GM12878 (cell line): ENCODE data around the gene LRR1. TPM values are rescaled to one million over a fixed set of nuclear protein-coding genes. Genes with fewer than 3 reads are reported as not detected.

Source experiments
- IKZF1 ChIP-seq: fragments of 450-650 bp; conservative IDR thresholded peaks from 2 replicates; pipeline ENCODE4 v1.6.1; 2017; ENCODE audit warnings: antibody characterized with exemption, mild to moderate bottlenecking
- IRF4 ChIP-seq: IDR thresholded peaks from 2 replicates; pipeline ENCODE4 v1.6.1; 2011; ENCODE audit warnings: low read depth, low read length
- MTA2 ChIP-seq: fragments of 450-650 bp; IDR thresholded peaks from 2 replicates; pipeline ENCODE4 v1.6.1; 2016; ENCODE audit warnings: low read depth, mild to moderate bottlenecking, moderate library complexity
- NFIC ChIP-seq: IDR thresholded peaks from 2 replicates; pipeline ENCODE4 v1.6.1; 2012; ENCODE audit warnings: low read depth, mild to moderate bottlenecking, inconsistent platforms, low read length, moderate library complexity
- NKRF ChIP-seq: fragments of 450-650 bp; conservative IDR thresholded peaks from 2 replicates; pipeline ENCODE4 v1.6.1; 2017; ENCODE audit warnings: mild to moderate bottlenecking, moderate library complexity
- RAD21 ChIP-seq: IDR thresholded peaks from 2 replicates; pipeline ENCODE4 v1.6.1; 2011; ENCODE audit warnings: mild to moderate bottlenecking, low read depth, low read length, moderate library complexity; ENCODE audit not compliant: insufficient read depth
- TCF12 ChIP-seq: IDR thresholded peaks from 2 replicates; pipeline ENCODE4 v1.6.1; 2011; ENCODE audit warnings: low read depth, mild to moderate bottlenecking, low read length
- polyA plus RNA-seq, 11 experiments: library from polyadenylated mRNA; depleted of rRNA in 4 of 11; unstranded in 6 of 11; stranded (reverse) in 5 of 11; fragments of >200 nt; fragmentation: Nextera tagmentation in 4 of 11; fragmentation: Illumina TruSeq in 1 of 11; extraction: Ambion mirVana in 4 of 11; extraction: Trizol in 1 of 11; gene quantifications; 1 replicate in 1 of 11; 2 replicates in 10 of 11; pipeline versions ENCODE4 v1.2.1 to v1.2.3, GENCODE V29; 2011 to 2016; ENCODE audit warnings: inconsistent platforms in 2 of 11, missing spikeins in 2 of 11, low read depth in 1 of 11
- total RNA-seq, 4 experiments: library from RNA; depleted of rRNA in 3 of 4; stranded (reverse); fragments of >200 nt in 3 of 4; fragmentation: Illumina TruSeq in 1 of 4; extraction: Trizol in 1 of 4; gene quantifications; 2 replicates each; pipeline versions ENCODE4 v1.2.1 to v1.2.3, GENCODE V29; 2013 to 2021
- TF ChIP-seq, protein P1 (sequence below): fragments of 450-650 bp; IDR thresholded peaks from 2 replicates; pipeline ENCODE4 v1.6.1; 2016; ENCODE audit warnings: mild to moderate bottlenecking
- TF ChIP-seq, protein P2 (sequence below): fragments of 450-650 bp; IDR thresholded peaks from 2 replicates; pipeline ENCODE4 v1.6.1; 2017; ENCODE audit warnings: mild to moderate bottlenecking
- TF ChIP-seq, protein P3 (sequence below): fragments of 450-650 bp; IDR thresholded peaks from 2 replicates; pipeline ENCODE4 v1.6.1; 2018; ENCODE audit warnings: borderline replicate concordance, mild to moderate bottlenecking; ENCODE audit not compliant: partially characterized antibody

LRR1 gene
- total and polyA plus RNA-seq, 10 of the 15 experiments (the other 5 are each of a cell fraction or from before 2014, with no cell fraction given) = 36.9 to 110 (median 53.1) TPM

DNA sequence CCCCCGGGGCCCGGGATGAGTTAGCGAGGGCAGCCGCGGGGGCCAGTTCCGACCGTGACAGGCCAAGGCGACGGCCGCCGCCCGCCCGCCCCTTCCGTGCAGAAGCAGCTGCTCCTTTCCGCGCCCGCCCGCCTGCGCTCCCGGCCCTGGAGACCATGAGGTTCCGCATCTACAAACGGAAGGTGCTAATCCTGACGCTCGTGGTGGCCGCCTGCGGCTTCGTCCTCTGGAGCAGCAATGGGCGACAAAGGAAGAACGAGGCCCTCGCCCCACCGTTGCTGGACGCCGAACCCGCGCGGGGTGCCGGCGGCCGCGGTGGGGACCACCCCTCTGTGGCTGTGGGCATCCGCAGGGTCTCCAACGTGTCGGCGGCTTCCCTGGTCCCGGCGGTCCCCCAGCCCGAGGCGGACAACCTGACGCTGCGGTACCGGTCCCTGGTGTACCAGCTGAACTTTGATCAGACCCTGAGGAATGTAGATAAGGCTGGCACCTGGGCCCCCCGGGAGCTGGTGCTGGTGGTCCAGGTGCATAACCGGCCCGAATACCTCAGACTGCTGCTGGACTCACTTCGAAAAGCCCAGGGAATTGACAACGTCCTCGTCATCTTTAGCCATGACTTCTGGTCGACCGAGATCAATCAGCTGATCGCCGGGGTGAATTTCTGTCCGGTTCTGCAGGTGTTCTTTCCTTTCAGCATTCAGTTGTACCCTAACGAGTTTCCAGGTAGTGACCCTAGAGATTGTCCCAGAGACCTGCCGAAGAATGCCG lies 22.6 kb downstream of the LRR1 start (continued):
- TF ChIP-seq, protein P1, sequence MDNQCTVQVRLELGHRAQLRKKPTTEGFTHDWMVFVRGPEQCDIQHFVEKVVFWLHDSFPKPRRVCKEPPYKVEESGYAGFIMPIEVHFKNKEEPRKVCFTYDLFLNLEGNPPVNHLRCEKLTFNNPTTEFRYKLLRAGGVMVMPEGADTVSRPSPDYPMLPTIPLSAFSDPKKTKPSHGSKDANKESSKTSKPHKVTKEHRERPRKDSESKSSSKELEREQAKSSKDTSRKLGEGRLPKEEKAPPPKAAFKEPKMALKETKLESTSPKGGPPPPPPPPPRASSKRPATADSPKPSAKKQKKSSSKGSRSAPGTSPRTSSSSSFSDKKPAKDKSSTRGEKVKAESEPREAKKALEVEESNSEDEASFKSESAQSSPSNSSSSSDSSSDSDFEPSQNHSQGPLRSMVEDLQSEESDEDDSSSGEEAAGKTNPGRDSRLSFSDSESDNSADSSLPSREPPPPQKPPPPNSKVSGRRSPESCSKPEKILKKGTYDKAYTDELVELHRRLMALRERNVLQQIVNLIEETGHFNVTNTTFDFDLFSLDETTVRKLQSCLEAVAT = 0 out of 2 replicates have a peak, but pooled peaks have one; percentile 3
- TF ChIP-seq RAD21 (no peak), TCF12 (0 out of 2 replicates have a peak, but pooled peaks have one; percentile 42), MTA2 (no peak), IKZF1 (peak; percentile 76), NFIC (no peak), NKRF (peak; percentile 70; the same call in 1 of the 2 replicates), IRF4 (no peak)
- TF ChIP-seq, protein P2, sequence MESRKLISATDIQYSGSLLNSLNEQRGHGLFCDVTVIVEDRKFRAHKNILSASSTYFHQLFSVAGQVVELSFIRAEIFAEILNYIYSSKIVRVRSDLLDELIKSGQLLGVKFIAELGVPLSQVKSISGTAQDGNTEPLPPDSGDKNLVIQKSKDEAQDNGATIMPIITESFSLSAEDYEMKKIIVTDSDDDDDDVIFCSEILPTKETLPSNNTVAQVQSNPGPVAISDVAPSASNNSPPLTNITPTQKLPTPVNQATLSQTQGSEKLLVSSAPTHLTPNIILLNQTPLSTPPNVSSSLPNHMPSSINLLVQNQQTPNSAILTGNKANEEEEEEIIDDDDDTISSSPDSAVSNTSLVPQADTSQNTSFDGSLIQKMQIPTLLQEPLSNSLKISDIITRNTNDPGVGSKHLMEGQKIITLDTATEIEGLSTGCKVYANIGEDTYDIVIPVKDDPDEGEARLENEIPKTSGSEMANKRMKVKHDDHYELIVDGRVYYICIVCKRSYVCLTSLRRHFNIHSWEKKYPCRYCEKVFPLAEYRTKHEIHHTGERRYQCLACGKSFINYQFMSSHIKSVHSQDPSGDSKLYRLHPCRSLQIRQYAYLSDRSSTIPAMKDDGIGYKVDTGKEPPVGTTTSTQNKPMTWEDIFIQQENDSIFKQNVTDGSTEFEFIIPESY = no peak
- TF ChIP-seq, protein P3, sequence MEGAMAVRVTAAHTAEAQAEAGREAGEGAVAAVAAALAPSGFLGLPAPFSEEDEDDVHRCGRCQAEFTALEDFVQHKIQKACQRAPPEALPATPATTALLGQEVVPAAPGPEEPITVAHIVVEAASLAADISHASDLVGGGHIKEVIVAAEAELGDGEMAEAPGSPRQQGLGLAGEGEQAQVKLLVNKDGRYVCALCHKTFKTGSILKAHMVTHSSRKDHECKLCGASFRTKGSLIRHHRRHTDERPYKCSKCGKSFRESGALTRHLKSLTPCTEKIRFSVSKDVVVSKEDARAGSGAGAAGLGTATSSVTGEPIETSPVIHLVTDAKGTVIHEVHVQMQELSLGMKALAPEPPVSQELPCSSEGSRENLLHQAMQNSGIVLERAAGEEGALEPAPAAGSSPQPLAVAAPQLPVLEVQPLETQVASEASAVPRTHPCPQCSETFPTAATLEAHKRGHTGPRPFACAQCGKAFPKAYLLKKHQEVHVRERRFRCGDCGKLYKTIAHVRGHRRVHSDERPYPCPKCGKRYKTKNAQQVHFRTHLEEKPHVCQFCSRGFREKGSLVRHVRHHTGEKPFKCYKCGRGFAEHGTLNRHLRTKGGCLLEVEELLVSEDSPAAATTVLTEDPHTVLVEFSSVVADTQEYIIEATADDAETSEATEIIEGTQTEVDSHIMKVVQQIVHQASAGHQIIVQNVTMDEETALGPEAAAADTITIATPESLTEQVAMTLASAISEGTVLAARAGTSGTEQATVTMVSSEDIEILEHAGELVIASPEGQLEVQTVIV = no peak
